HEK293 (cell line): ENCODE measurements around the gene PCDHGA5.
"Not testable (repeated sequence)": the region's sequence is repeated elsewhere in the genome, so short reads cannot be mapped to it uniquely, and the experiment has no call there.

Experiments
- CTCF ChIA-PET: fragments of 350-600 bp; formaldehyde crosslinking; extraction: SDS; loops from one replicate; lab custom pipeline; 2021; ENCODE audit warnings: antibody characterized with exemption; lab: Yijun Ruan, JAX
- POLR2A ChIA-PET: fragments of 300-600 bp; formaldehyde crosslinking; extraction: SDS; loops from one replicate; lab custom pipeline; 2020; ENCODE audit warnings: antibody characterized with exemption, inconsistent platforms; lab: Yijun Ruan, JAX
- H3K27ac ChIP-seq: fragments of 200-500 bp; sonication (Bioruptor generic); 2 replicates; pipeline ENCODE4 v1.5.1; 2014; ENCODE audit warnings: low read depth, low read length, control low read depth, inconsistent platforms; ENCODE audit errors: extremely low read depth
- H3K36me3 ChIP-seq, 2 experiments: fragments of 200-500 bp in 1 of 2; sonication (Bioruptor generic) in 1 of 2; 1 replicate in 1 of 2; 2 replicates in 1 of 2; pipeline ENCODE4 v1.5.1; 2014 to 2017; ENCODE audit warnings: inconsistent platforms in 2 of 2, low read length in 2 of 2; ENCODE audit not compliant: control insufficient read depth in 2 of 2, insufficient read depth in 1 of 2
- H3K4me1 ChIP-seq: fragments of 200-500 bp; sonication (Bioruptor generic); 2 replicates; pipeline ENCODE4 v1.5.1; 2014; ENCODE audit warnings: mild to moderate bottlenecking, low read length, inconsistent platforms; ENCODE audit not compliant: control insufficient read depth, insufficient read depth
- H3K4me3 ChIP-seq: 2 replicates; pipeline ENCODE4 v1.5.1; 2011; ENCODE audit warnings: low read depth, mild to moderate bottlenecking, control low read depth, low read length, moderate library complexity
- H3K9me3 ChIP-seq: fragments of 200-500 bp; sonication (Bioruptor generic); 2 replicates; pipeline ENCODE4 v1.5.1; 2014; ENCODE audit warnings: low read depth, low read length, inconsistent platforms; ENCODE audit not compliant: control insufficient read depth, insufficient read depth
- CTCF ChIP-seq: fragments of 450-650 bp; formaldehyde crosslinking; IDR thresholded peaks from 2 replicates; pipeline ENCODE4 v1.5.1; 2016; ENCODE audit warnings: missing biosample characterization, missing genetic modification characterization
- ZEB2 ChIP-seq: fragments of 450-650 bp; formaldehyde crosslinking; IDR thresholded peaks from 2 replicates; pipeline ENCODE4 v1.5.1; 2016; ENCODE audit warnings: missing biosample characterization, missing genetic modification characterization
- ZNF157 ChIP-seq: fragments of 450-650 bp; formaldehyde crosslinking; IDR thresholded peaks from 2 replicates; pipeline ENCODE4 v1.5.1; 2016; ENCODE audit warnings: missing biosample characterization, missing genetic modification characterization
- ZNF707 ChIP-seq: fragments of 450-650 bp; formaldehyde crosslinking; IDR thresholded peaks from 2 replicates; pipeline ENCODE4 v1.5.1; 2016; ENCODE audit warnings: missing biosample characterization, missing genetic modification characterization
- ZNF768 ChIP-seq: fragments of 450-650 bp; formaldehyde crosslinking; IDR thresholded peaks from 2 replicates; pipeline ENCODE4 v1.5.1; 2018; ENCODE audit warnings: missing biosample characterization, mild to moderate bottlenecking, missing genetic modification characterization
- TF ChIP-seq, protein P1 (sequence below): fragments of 450-650 bp; formaldehyde crosslinking; IDR thresholded peaks from 2 replicates; pipeline ENCODE4 v1.5.1; 2016; ENCODE audit warnings: missing biosample characterization, missing genetic modification characterization
- TF ChIP-seq, protein P2 (sequence below): fragments of 450-650 bp; formaldehyde crosslinking; IDR thresholded peaks from 2 replicates; pipeline ENCODE4 v1.5.1; 2016; ENCODE audit warnings: missing biosample characterization, missing genetic modification characterization
- TF ChIP-seq, protein P3 (sequence below): fragments of 450-650 bp; formaldehyde crosslinking; IDR thresholded peaks from 2 replicates; pipeline ENCODE4 v1.5.1; 2017; ENCODE audit warnings: missing biosample characterization, missing genetic modification characterization

Gene PCDHGA5

GRCh38 chr5:141413540-141414069, 49.6 kb downstream of the PCDHGA5 start:
- ChIA-PET POLR2A (no interaction called here), CTCF (interaction anchor here (0.6 to 3.2 kb wide), 13 partner anchors 16 to 364 kb away, joined by 3 to 14 read pairs (median 5); partner anchors contain the start of genes PCDHGA12 and PCDHGB5)
- Histone ChIP-seq H3K9me3 (no peaks in the 10 kb centered on the region), H3K4me1 (no peaks in the 10 kb centered on the region), H3K36me3 (no peaks in the 10 kb centered on the region), H3K4me3 (no peak overlapping the region), H3K27ac (no peak overlapping the region)
- TF ChIP-seq ZNF157 (no peak), ZNF707 (tag by site-specific recombination) (no peak), ZEB2 (no peak), CTCF (tag by site-specific recombination) (no peak), ZNF768 (tag by site-specific recombination) (no peak)
- TF ChIP-seq, protein P1, sequence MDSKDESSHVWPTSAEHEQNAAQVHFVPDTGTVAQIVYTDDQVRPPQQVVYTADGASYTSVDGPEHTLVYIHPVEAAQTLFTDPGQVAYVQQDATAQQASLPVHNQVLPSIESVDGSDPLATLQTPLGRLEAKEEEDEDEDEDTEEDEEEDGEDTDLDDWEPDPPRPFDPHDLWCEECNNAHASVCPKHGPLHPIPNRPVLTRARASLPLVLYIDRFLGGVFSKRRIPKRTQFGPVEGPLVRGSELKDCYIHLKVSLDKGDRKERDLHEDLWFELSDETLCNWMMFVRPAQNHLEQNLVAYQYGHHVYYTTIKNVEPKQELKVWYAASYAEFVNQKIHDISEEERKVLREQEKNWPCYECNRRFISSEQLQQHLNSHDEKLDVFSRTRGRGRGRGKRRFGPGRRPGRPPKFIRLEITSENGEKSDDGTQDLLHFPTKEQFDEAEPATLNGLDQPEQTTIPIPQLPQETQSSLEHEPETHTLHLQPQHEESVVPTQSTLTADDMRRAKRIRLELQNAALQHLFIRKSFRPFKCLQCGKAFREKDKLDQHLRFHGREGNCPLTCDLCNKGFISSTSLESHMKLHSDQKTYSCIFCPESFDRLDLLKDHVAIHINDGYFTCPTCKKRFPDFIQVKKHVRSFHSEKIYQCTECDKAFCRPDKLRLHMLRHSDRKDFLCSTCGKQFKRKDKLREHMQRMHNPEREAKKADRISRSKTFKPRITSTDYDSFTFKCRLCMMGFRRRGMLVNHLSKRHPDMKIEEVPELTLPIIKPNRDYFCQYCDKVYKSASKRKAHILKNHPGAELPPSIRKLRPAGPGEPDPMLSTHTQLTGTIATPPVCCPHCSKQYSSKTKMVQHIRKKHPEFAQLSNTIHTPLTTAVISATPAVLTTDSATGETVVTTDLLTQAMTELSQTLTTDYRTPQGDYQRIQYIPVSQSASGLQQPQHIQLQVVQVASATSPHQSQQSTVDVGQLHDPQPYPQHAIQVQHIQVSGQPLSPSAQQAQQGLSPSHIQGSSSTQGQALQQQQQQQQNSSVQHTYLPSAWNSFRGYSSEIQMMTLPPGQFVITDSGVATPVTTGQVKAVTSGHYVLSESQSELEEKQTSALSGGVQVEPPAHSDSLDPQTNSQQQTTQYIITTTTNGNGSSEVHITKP (tag by site-specific recombination), result no peak
- TF ChIP-seq, protein P2, sequence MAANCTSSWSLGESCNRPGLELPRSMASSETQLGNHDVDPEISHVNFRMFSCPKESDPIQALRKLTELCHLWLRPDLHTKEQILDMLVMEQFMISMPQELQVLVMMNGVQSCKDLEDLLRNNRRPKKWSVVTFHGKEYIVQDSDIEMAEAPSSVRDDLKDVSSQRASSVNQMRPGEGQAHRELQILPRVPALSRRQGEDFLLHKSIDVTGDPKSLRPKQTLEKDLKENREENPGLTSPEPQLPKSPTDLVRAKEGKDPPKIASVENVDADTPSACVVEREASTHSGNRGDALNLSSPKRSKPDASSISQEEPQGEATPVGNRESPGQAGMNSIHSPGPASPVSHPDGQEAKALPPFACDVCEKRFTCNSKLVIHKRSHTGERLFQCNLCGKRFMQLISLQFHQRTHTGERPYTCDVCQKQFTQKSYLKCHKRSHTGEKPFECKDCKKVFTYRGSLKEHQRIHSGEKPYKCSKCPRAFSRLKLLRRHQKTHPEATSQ (tag by site-specific recombination), result no peak
- TF ChIP-seq, protein P3, sequence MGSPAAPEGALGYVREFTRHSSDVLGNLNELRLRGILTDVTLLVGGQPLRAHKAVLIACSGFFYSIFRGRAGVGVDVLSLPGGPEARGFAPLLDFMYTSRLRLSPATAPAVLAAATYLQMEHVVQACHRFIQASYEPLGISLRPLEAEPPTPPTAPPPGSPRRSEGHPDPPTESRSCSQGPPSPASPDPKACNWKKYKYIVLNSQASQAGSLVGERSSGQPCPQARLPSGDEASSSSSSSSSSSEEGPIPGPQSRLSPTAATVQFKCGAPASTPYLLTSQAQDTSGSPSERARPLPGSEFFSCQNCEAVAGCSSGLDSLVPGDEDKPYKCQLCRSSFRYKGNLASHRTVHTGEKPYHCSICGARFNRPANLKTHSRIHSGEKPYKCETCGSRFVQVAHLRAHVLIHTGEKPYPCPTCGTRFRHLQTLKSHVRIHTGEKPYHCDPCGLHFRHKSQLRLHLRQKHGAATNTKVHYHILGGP (tag by site-specific recombination), result no peak

- not testable (repeated sequence) for H3K9me3 ChIP-seq
Observed at GRCh38 chr5:141414548-141415274, 50.7 kb downstream of the PCDHGA5 start.

DNA sequence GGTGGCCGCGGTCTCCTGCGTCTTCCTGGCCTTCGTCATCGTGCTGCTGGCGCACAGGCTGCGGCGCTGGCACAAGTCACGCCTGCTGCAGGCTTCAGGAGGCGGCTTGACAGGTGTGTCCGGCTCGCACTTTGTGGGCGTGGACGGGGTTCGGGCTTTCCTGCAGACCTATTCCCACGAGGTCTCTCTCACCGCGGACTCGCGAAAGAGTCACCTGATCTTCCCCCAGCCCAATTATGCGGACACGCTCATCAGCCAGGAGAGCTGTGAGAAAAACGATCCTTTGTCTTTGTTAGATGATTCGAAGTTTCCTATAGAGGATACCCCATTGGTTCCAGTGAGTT, 51.3 kb downstream of the PCDHGA5 start:
- H3K9me3 ChIP-seq, H3K4me1 ChIP-seq, H3K27ac ChIP-seq, H3K36me3 ChIP-seq, POLR2A ChIA-PET, H3K4me3 ChIP-seq, CTCF ChIA-PET: not testable (repeated sequence)

More at GRCh38 chr5:141414548-141415274, 50.7 kb downstream of the PCDHGA5 start:
- POLR2A ChIA-PET, H3K4me3 ChIP-seq, H3K36me3 ChIP-seq, H3K27ac ChIP-seq, H3K4me1 ChIP-seq: not testable (repeated sequence)
- CTCF ChIA-PET, result interaction anchor here (1.0 to 3.2 kb wide), 4 partner anchors 17 to 143 kb away, joined by 4 to 14 read pairs (median 8); no protein-coding TSS in a partner anchor
